MM.1S (cell line): Measurements from ENCODE around the gene COX8C.

Experiments used
- DNase-seq: peaks from one replicate; pipeline ENCODE4 v3.0.0-alpha.2; 2015
- H2AFZ ChIP-seq: fragments of 300-600 bp; sonication (generic); 2 replicates; pipeline ENCODE4 v1.6.0; 2016; ENCODE audit warnings: antibody characterized with exemption, low read length
- H3F3A ChIP-seq: fragments of 300-600 bp; sonication (generic); 2 replicates; pipeline ENCODE4 v1.6.1; 2016; ENCODE audit warnings: mild to moderate bottlenecking, antibody characterized with exemption, low read length, moderate library complexity, mixed read lengths; ENCODE audit not compliant: insufficient read depth
- H3K27ac ChIP-seq: fragments of 300-600 bp; sonication (generic); 2 replicates; pipeline ENCODE4 v1.5.1; 2016; ENCODE audit warnings: mild to moderate bottlenecking, low read length
- H3K27me3 ChIP-seq: fragments of 300-600 bp; sonication (generic); replicated peaks from 2 replicates; pipeline ENCODE4 v1.6.0; 2016; ENCODE audit warnings: low read length; ENCODE audit not compliant: insufficient read depth
- H3K36me3 ChIP-seq: fragments of 300-600 bp; sonication (generic); replicated peaks from 2 replicates; pipeline ENCODE4 v1.6.1; 2016; ENCODE audit warnings: mild to moderate bottlenecking, low read length, mixed read lengths; ENCODE audit not compliant: insufficient read depth
- H3K4me1 ChIP-seq: fragments of 300-600 bp; sonication (generic); 2 replicates; pipeline ENCODE4 v1.6.1; 2016; ENCODE audit warnings: low read length, mixed read lengths
- H3K4me2 ChIP-seq: fragments of 300-600 bp; sonication (generic); 2 replicates; pipeline ENCODE4 v1.6.0; 2016; ENCODE audit warnings: low read depth, low read length
- H3K4me3 ChIP-seq: fragments of 300-600 bp; sonication (generic); 2 replicates; pipeline ENCODE4 v1.5.1; 2016; ENCODE audit warnings: low read length, mixed read lengths
- H3K79me2 ChIP-seq: fragments of 300-600 bp; sonication (generic); 2 replicates; pipeline ENCODE4 v1.6.1; 2016; ENCODE audit warnings: mixed run types, low read length, mixed read lengths
- H3K9ac ChIP-seq: fragments of 300-600 bp; sonication (generic); 2 replicates; pipeline ENCODE4 v1.6.1; 2016; ENCODE audit warnings: low read length, mixed read lengths
- H3K9me2 ChIP-seq: fragments of 300-600 bp; sonication (generic); replicated peaks from 2 replicates; pipeline ENCODE4 v1.6.1; 2016; ENCODE audit warnings: mild to moderate bottlenecking, low read length, mixed read lengths; ENCODE audit not compliant: insufficient read depth
- H3K9me3 ChIP-seq: fragments of 300-600 bp; sonication (generic); replicated peaks from 2 replicates; pipeline ENCODE4 v1.6.1; 2016; ENCODE audit warnings: mild to moderate bottlenecking, low read length, mixed read lengths; ENCODE audit not compliant: insufficient read depth
- H4K20me1 ChIP-seq: fragments of 300-600 bp; sonication (generic); 2 replicates; pipeline ENCODE4 v1.6.1; 2016; ENCODE audit warnings: mild to moderate bottlenecking, low read length, moderate library complexity, mixed read lengths; ENCODE audit not compliant: insufficient read depth
- EZH2phosphoT487 ChIP-seq: fragments of 300-600 bp; sonication (generic); IDR thresholded peaks from 2 replicates; pipeline ENCODE4 v1.6.1; 2018; ENCODE audit warnings: antibody characterized with exemption, low read length

Gene COX8C

DNA sequence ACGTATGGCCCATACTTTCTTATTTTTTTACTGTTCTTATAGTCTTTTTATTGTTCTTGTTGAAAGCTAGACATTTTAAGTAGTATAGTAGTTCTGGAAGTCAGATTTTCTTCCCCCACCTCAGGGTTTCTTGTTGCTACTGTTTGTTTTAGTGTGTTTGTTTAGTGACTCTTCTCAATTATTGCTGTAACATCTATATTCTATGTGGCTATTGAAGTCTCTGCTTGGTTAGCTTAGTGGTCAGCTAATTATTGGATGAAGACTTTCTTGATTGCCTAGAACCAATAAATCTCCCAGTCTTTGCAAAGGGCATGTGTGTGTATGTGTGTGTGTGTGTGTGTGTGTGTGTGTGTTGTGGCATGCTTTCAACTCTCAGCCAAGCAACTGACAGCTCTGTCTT is 49.5 kb downstream of the COX8C start:
- Histone ChIP-seq H3K9me3 (no peaks in the 10 kb centered on the region), H3F3A (no peaks in the 10 kb centered on the region), H3K4me1 (no peaks in the 10 kb centered on the region), H3K79me2 (no peaks in the 10 kb centered on the region), H4K20me1 (no peaks in the 10 kb centered on the region), H3K9me2 (no peaks in the 10 kb centered on the region), H3K27me3 (no peaks in the 10 kb centered on the region), H3K9ac (no peak overlapping the region), H3K4me2 (no peak overlapping the region), H2AFZ (no peak overlapping the region), H3K27ac (no peak overlapping the region), H3K36me3 (no peaks in the 10 kb centered on the region), H3K4me3 (no peak overlapping the region)
- TF ChIP-seq EZH2phosphoT487, result no peak
- DNase-seq, result no peak
